ENCODE data around the gene SCAF1.
"Not testable (repeated sequence)": the region's sequence is repeated elsewhere in the genome, so short reads cannot be mapped to it uniquely, and the experiment has no call there.

The SCAF1 gene

DNA sequence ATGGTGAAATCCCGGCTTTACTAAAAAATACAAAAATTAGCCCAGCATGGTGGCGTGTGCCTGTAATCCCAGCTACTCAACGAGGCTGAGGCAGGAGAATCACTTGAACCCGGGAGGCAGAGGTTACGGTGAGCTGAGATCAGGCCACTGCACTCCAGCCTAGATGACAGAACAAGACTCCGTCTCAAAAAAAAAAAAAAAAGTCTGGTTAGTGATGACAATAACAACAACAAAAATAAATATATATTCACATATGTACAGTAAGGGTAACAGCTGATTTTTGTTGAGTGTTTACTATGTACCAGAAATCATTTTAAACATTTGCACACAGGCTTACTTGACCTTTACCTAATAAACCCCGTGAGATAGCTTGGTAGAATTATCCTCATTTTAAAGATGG lies 25.1 kb upstream of the SCAF1 start:
- no peak for DNase-seq

GRCh38 chr19:49617860-49618259 lies 24.1 kb upstream of the SCAF1 start:
- DNase-seq, result not testable (repeated sequence)

DNA sequence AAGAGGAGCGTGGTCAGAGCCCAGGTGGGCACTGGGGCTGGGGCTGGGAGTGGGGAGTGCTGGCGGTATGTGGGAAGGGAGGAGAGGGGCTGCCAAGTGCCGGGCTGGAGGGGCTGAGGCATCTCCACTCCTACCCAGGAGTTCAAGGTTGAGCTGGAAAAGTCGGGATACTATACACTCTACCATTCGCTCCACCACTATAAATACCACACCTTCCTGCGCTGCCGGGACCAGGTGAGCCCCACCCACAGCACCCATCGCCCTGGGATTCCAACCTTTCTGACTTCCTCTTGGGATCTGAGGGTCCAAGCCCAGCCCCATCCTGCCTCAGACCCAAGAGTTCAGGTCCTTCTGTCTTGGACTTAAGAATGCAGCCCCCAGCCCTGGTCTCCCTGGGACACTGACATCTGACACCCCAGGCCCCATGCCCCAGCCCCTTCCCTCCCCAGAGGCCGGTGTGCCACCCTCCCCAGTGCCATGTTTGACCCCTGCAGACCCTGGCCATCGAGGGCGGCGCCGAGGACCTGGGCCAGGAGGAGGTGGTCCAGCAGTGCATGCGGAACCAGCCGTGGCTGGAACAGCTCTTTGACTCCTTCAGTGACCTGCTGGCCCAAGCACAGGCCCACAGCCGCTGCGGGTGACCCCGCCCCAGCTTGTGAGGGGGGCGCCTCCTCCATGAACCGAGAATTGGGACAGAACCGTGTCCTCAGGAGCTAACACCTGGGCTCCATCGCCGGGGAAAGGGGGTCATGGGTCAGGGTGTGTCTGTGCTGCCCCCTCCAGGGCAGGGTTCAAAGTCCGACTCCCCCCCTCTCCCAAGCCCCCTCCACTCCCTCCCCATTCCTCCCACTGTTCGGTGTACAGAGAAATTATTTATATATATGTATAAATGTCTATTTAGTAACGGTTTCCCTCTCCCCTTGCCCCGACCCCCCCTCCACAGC lies 16.8 kb upstream of the SCAF1 start:
- DNase-seq, result no peak

GRCh38 chr19:49626226-49626625 lies 15.8 kb upstream of the SCAF1 start:
- no peak for DNase-seq

DNA sequence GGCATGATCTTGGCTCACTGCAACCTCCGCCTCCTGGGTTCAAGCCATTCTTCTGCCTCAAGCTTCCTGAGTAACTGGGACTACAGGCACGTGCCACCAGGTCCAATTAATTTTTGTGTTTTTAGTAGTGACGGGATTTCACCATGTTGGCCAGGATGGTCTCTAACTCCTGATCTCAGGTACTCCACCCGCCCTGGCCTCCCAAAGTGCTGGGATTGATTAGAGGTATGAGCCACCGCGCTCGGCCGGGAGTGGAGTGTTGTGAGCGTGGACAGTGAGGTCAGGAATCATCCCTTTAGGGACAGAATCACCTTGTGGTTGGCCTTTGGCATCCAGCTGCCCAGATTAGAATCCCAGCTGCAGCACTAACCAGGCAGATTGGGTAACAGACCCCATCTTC lies 12.3 kb upstream of the SCAF1 start:
- DNase-seq, result no peak

DNA sequence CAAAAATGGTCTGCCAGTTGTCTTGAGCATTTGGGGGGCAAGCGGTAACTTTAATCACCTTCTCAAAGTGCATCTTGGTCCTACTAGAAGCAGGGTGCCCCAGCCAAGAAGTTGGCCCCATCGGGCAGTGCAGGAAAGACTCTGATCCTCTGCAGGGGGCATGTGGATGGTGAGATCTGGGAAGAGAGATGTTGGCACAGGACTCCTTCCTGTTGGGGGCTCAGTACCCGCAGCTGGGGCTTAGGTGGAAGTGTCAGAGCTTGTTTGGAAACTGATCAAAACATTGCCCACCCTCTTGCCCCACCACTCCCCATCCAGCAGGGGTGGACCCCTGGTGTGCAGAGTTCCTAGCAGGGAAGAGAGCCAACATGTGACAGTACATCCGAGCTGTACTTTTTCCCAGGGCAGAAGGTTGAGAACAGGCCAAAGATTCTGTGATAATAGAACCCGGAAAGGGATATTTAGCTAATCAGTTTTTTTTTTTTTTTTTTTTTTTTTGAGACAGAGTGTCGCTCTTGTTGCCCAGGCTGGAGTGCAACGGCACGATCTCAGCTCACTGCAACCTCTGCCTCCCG lies 10.9 kb upstream of the SCAF1 start:
- DNase-seq, result no peak

DNA sequence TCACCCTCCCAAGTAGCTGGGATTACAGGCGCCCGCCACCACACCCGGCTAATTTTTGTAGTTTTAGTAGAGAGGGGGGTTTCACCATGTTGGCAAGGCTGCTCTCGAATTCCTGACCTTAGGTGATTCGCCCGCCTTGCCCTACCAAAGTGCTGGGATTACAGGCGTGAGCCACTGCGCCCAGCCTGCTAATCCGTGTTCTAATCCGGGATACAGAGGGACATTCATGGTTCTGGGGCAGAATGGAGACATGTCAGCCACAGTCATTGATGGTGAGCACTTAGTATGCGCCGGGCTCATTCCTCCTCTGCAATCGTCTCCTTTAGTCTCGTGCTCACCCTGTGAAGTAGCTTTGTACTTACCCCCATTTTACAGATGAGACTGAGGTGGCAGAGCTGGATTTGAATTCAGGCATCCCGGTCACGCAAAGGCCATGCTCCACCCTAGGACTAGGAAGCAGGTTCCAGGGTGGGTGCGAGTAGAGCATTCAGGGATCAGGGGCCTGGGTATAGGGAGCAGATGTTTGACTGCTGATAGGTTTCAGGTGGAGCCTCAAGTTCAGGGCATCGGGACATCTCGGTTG lies 10.3 kb upstream of the SCAF1 start:
- no peak for DNase-seq

- no peak for DNase-seq
Observed at GRCh38 chr19:49632576-49632975, 9.4 kb upstream of the SCAF1 start.

GRCh38 chr19:49633273-49633672 lies 8.7 kb upstream of the SCAF1 start:
- not testable (repeated sequence) for DNase-seq

- DNase-seq, result peak; percentile 18
Observed at GRCh38 chr19:49635530-49636232, 6.3 kb upstream of the SCAF1 start.

GRCh38 chr19:49636233-49636932 lies 5.6 kb upstream of the SCAF1 start:
- no peak for DNase-seq

DNA sequence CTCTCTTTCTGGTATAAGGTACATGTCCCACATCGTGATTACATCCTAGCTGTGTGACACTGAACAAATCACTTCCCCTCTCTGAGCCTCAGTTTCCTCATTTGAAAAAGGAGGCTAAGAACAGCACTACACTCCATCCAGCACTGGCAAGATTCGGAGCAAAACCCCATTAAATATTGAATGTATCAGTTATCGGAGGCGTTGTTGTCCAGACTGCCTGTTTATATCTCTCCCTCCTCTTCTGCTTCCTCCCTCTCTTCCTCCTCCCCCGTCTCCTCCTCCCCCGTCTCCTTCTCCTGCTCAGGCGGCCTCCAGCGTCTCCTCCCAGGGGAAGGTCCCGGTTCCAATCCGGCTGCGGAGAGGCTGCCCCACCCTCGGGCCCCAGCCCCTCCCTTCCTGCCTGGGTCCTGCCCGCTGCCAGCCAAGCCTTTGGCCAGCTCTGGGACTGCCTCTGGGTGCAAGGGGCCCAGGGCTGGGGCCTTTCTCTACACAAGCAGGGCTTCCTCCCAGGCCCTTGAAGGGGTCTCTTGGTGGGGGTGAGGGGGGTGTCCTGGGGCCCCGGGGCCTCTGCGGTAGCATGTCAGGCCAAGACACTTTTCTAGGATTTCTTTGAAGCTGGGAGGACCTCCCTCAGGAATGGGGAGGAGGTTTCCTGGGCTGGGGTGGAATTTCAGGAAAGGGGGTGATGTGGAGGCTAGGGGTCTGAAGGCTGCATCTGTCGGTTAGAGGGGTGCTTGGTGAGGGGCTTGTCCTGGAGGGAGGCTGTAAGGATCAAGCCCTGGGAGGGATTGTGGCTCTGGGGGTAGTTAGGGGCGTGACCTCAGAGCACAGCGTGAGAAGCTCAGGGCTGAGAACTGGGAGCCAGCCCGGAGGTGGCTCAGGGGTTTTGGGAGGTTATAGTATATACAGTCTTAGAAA lies 3.9 kb upstream of the SCAF1 start:
- DNase-seq, result peak; percentile 61

DNA sequence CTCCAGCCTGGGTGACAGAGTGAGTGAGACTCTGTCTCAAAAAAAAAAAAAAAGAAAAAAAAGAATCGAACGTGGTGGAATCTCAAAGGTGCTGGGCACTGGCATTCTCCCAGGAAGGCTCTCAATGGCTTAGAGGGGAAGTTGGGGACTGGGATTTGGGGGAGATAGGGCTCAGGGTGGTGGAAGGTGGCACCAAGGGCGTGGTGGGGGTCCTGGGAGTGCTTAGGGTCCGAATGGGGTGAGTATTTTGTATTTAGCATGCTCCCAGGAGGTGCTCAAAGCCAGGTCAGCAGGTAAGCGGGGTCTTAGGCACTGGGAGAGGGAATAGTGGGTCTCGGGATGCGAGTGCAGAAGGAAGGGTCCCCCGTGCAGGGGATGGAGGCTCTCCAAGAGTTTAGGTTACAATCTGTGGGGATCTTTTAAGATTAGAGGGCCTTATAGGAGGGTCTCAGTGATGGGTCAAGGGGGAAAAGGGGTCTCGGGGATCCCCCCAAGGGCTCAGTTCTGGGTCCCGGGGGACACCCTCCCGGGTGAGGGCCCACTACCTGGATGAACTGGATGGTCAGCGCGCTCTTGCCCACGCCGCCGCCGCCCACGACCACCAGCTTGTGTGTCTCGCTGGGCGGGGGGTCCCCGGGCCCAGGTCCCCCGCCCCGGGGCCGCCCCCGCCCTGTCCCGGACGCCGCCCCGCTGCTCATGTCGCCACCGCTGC lies 2.5 kb upstream of the SCAF1 start:
- no peak for DNase-seq

DNA sequence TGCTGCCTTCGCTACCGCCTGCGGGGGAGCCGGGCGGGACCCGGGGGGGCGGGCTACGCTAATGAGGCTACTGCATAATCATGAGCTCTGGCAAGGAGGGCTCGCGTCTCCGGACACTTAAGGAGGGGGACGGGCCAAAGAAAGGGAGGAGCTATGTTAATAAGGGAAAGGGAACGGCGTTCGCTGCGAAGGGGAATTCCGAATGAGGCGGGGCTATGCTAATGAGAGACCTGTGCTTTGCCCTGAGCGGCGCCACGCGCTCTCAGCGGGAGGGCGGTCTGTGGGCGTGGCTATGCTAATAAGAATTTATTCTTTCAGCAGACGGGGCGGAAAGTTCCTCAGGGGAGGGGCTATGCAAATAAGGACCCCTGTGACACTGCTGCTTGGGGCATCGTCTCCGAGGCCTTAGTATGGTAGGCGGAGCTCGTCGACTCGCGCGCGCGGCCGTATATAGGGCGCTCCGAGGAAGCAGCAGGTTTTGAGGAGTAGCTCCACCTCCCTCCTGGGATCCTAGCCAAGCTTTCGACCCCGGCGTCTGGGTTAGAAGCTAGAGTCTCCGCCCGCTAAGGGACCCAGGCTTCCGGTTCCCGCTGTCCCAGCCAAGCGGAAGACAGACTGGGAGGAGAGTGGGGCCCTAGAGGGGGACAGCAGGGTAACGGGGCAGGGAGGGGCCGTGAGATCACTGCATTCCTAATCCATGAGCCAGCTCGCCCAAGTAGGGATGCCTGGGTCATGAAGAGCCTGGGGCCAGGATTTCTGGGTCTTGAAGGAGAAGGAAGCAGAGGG lies 1.7 kb upstream of the SCAF1 start, which contains the start of gene RRAS:
Gene RRAS, minus strand, starts transcription at position 31 of the 786 bp plus-strand sequence. CDS start 45 bp downstream, outside the sequence.
- peak; percentile 100 for DNase-seq

- DNase-seq, result peak; percentile 49
Observed at GRCh38 chr19:49642492-49643035, 555 bp downstream of the SCAF1 start.

GRCh38 chr19:49643466-49643865 lies 1.5 kb downstream of the SCAF1 start:
- DNase-seq, result peak; percentile 67

GRCh38 chr19:49645592-49645991 lies 3.6 kb downstream of the SCAF1 start:
- no peak for DNase-seq

DNA sequence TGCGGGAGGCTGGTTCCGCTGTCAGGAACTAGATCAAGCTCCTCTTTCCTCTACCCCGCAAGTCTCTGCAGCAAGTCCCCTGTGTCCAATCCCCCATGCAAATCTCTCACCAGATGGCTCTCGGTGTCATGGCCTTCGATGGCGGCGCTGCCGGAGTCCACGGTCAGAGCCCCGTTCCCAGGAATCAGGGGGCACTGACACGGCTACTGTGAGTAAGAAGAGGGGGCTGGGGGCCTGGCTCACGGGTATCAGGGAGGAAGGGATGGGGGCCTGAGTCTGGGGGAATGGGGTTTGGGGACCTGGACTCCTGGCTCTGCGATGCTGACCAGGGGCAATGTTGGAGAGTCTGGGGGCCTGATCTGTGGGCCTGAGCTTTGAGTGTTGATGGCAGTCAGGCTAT lies 4.0 kb downstream of the SCAF1 start:
- DNase-seq, result no peak

DNA sequence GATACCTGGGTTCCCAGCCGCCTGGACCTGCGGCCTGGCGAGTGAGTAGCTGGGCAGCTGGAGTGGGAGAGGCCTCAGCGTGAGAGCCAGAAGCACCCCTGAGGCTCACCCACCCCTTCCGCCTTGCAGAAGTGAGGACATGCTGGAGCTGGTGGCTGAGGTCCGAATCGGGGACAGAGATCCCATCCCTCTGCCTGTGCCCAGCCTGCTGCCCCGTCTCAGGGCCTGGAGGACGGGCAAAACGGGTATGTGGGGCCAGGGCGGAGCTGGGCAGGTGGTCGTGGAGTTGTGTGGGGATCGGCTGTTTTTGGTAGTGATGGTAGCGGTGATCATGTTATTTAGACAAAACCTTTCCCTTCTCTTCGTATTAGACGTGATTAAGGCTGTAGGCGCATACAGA lies 4.6 kb downstream of the SCAF1 start:
- no peak for DNase-seq
